GM19238 (cell line): ENCODE measurements around the gene PTPN5.
A peak's percentile ranks its signal among the peaks of the same experiment; 100 is the strongest.
"Not testable (repeated sequence)": the region's sequence is repeated elsewhere in the genome, so short reads cannot be mapped to it uniquely, and the experiment has no call there.

Experiments used
- DNase-seq: peaks from one replicate; pipeline ENCODE4 v3.0.0; 2011; ENCODE audit warnings: low spot score; ENCODE audit not compliant: insufficient read length

The PTPN5 gene

DNA sequence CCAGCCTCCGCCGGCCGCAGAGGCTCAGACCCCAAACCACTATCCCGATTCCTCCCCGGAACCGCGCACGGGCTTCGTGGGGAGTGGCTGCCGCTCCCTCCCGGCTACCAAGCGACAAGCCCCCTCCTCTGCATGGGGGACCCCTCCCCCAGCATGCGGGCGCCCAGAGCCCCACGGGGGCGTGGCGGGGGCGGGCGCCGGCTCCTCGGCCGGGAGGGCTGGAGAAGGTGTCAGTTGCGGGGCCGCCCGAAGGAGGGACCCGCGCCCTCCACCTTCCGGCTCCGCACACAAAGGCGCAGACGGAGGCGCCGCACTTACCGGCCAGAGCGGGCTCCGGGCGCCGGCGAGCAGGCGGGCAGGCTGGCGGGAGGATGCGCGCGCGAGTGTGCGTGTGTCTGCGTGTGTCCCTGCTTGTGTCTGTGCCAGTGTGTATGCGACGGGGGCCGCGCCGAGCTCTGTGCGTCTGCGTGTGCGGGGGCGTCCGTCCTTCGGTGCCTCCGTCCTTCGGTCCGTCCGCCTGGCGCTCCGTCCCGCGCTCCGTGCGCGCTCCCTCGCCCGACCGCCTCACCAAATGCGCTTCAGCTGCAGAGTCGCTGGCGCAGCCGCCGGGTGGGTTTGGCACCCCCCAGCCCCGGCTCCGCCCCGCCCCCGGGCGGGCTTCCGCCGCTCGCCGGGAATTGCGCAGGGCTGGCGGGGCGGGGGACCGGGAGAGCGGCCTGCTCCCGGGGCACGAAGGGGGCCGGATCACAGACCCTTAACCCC lies at the start of gene PTPN5:
TSS of gene PTPN5 (minus strand) at position 592 of the 762 bp plus-strand sequence. CDS start 19,840 bp downstream, outside the sequence.
- no peak for DNase-seq

- DNase-seq, result no peak
These were observed 44.8 kb upstream of the PTPN5 start for GRCh38 chr11:18836417-18836816.

- no peak for DNase-seq
These were observed 43.3 kb upstream of the PTPN5 start for GRCh38 chr11:18834754-18835466.

DNA sequence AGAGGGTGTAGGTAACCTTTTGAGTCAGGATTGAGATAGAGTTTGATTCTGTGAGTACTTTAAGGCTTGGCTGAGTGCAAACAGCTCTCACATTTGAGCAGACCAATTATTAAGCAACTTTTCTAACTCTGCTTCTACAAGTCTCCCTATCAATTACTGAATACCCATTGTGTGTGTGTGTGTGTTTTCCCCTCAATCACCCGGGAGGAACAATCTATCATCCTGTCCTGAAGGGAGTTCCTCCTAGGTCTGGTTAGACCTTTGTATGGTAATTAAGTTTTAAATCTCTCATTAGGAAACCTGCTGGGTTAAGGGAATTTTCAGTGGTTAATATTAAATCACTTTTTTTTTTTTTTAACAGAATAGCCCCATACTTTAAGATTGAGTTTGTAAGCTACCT lies 28.6 kb upstream of the PTPN5 start:
- DNase-seq, result not testable (repeated sequence)

- DNase-seq, result no peak
These were observed 12.8 kb upstream of the PTPN5 start for GRCh38 chr11:18804199-18804999.

GRCh38 chr11:18802381-18803257 lies 11.0 kb upstream of the PTPN5 start:
- no peak for DNase-seq

DNA sequence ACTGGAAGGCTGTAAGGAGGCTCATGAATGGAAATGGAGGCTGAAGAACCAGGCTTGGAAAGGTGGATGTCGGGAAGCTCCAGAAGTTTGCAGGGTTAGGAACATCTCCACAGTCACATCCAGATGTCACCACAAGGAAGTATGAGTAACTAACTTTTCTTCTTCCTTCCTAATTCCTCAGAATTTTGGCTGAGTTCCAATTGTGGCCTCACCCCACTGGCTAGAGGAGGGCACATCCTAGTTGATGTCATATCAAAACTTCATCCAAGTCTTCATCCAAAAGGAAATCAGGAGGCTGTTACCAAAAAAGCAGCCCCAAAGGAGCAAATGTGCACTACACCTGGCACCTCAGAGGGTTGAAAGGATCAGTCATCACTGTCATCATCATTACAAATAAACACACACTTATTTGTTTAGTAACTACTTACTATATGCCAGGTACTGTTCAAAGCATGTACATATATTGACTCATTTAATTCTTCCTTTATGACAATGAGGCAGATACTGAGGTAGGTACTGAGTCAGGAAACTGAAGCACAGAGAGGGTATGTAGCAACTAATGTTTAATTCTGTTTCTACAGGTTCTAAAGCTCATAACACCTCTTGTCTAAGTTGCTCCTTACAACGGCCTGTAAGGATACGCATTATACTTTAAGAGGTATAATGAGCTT lies 7.3 kb upstream of the PTPN5 start:
- no peak for DNase-seq

- no peak for DNase-seq
These were observed 3.4 kb upstream of the PTPN5 start for GRCh38 chr11:18794956-18795355.

DNA sequence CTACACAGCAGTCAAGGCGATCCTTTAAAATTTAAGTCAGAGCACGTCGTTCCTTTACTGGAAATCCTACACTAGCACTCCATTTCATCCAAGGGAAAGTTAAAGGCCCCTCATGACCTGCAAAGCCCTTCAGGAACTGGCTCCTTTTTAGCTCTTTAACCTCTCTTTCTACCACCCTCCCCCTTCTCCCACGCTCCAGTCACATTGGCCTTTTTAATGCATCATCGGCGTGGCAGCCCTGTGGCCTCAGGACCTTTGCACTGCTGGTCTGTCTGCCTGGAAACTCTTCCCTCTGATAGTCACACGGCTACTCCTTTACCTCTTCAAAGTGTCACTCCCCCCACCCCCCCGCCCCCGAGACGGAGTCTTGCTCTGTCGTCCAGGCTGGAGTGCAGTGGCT lies 1.2 kb upstream of the PTPN5 start:
- no peak for DNase-seq

DNA sequence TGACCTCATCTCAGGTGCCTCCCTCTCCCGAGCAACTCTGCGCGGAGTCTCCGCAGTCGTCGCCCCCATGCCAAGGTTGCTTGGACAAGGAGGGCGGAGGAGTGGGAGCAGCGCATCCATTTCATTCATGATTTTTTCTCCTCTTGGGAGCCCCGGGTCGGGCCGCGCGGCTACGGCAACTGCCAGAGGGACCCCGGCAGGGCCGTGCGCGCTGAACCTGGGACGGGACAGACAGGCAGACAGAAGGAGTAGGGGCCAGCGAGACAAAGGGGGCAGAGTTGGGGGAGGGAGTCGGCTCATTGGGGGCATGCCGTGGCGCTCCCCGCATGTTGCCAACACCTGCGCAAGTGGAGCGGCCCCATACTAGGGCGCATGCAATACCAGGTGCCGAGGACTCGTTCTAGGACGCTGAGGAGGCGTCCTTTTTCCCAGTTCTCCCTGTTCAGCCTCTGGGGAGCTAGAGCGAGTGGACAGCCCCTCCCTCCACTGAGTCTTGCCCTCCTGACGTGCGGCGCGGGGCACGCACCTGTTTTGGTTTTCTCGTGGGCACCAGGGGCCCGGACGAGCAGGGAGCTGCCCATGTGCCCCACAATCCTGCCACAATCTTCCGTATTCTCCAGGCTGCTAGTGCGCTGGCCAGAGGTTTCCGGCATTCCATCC lies 501 bp upstream of the PTPN5 start:
- DNase-seq, result no peak

GRCh38 chr11:18790883-18791206 lies 753 bp downstream of the PTPN5 start:
- no peak for DNase-seq

DNA sequence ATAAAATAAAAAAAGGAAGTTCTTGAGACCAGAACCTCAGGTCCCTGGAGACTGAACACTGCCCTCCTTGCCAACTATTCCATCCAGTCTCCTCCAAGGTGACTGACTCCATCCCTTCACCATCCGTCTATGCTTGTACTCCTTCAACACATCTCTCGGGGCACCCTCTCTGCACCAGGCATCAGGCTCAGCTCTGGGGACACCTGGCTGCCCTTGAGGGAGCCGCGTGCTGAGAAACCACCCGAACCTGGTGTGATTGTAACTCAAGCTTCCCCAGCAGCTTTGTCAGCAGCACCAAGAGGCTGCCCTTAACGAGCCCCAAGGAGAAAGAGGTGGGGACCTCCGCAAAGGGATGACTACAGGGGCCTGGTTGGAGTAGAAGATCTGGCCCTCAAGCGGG lies 1.7 kb downstream of the PTPN5 start:
- DNase-seq, result no peak

GRCh38 chr11:18785411-18785810 lies 6.2 kb downstream of the PTPN5 start:
- no peak for DNase-seq

DNA sequence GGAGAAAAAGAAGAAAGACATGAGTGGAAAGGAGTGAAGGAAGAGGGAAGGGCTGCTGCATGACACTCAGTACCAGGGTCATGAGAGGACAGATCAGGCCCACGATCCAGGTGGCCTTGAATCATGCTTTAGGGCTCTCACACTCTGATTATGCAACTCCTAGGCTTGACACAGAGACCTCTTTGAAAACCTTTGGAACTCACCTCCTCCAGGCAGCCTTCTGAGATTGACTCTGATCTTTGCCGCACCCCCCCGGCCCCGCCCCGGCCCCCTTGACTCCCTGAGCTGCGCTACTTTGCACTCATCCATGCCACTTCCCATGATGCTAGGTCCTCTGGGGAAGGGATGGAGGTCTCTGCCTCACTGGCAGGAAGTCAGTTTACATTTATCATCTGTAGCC lies 10.7 kb downstream of the PTPN5 start:
- DNase-seq, result no peak

- no peak for DNase-seq
These were observed 11.3 kb downstream of the PTPN5 start for GRCh38 chr11:18780329-18780728.

- DNase-seq, result no peak
These were observed 13.1 kb downstream of the PTPN5 start for GRCh38 chr11:18778468-18778867.

DNA sequence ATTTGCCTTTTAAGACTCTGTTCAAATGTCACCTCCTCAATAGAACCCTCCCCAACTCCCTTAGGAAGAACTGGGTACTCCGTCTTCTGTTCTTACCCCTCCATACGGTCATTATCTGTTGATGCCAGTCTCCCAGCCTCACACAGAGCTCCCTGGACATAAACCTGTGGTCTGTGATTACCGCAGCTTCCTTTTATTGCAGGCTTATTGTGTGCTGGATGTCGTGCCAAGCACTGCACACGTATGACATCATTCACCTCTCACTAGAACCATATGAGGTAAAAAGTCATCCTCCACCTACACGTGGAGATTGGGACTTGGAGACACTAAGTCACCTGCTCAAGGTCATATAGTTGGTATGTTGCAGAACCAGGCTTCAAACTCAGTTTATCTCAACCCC lies 15.3 kb downstream of the PTPN5 start:
- DNase-seq, result no peak

GRCh38 chr11:18775492-18776292 lies 15.9 kb downstream of the PTPN5 start:
- peak; percentile 56 for DNase-seq

- no peak for DNase-seq
These were observed 16.8 kb downstream of the PTPN5 start for GRCh38 chr11:18774801-18775200.
